ENCODE results near the gene CAMTA1. TPM values are rescaled to one million over a fixed set of nuclear protein-coding genes. Genes with fewer than 3 reads are reported as not detected.

CAMTA1 gene
- total RNA-seq, 2 donors from 2014 or later, result 100 to 102 TPM

DNA sequence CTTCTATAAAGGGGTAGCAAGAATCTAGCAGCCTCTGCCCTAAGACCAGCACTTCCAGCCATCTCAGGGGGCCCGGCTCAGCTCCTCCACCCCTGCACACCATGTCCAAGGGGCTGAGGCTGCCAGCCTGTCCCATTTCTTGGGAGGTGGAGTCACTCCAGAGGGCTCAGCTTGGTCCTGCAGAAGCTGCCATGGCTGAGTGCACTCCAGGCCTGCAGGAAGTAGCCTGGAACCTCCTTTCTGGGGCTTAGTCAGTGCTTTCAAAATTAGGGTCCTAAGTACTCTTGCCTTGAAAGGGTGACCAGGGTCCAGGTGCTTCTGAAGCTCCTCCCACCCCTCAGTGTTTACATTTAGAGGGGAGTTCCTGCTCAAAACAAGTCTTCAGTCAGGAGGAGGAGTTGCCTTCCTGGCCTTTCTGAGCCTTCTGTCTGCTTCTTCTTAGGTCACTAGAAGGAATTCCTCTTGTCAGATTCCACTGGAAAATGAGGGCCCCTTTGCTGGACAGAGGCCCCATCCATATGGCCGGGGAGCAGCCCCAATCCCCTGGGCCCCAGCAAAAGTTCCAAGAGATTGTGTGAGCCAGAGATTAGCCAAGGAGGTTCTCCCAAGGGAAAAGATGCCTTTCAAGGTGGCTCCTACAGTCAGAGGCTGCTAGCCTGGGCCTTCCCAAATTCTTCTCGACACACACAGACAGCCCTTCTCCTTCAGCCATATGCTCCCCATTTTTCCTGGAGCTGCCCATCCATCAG, 857.7 kb downstream of the CAMTA1 start:
- no peak overlapping the region for H3K4me3 ChIP-seq
- no peak for DNase-seq (ENCODE audit: low spot score)
- no peak for TF ChIP-seq POLR2A (IDR thresholded peaks at IDR 0.05)
- no peak for TF ChIP-seq POLR2AphosphoS5 (IDR thresholded peaks at IDR 0.05)
- no peak for TF ChIP-seq CTCF (IDR thresholded peaks at IDR 0.05)
- no peaks in the 10 kb centered on the region for H3K4me1 ChIP-seq (replicated peaks)
- intact Hi-C loops (cut with DNase I), result loop anchor here (5.0 to 10.0 kb wide), 3 partner anchors 418 to 921 kb away; no protein-coding TSS in a partner anchor
- H3K27me3 ChIP-seq (replicated peaks; ENCODE audit: insufficient read depth), result no peaks in the 10 kb centered on the region
- WGBS, result 57% methylated on average over 3 of the region's 3 CpGs
- H3K36me3 ChIP-seq, result no peaks in the 10 kb centered on the region
- no peaks in the 10 kb centered on the region for H3K9me3 ChIP-seq
- H3K27ac ChIP-seq, result no peak overlapping the region

DNA sequence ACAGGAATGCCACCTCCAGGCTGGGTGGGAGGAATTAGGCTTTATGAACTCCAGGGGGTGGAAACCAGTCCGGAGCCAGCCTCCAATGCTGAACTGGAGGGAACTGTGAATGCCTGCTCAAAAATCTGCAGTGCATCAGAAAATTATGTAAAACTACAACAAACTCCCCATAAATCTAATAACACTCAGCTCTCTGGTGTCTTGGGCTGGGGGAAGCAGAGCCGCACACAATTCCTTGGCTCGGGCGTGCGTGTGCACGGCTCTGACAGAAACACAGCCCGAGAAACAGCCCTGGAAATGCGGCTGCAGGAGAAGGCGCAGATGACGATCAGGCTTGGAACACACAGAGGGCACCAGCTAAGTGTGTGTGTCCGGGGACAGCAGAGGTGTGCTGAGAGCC, 858.3 kb downstream of the CAMTA1 start:
- no peaks in the 10 kb centered on the region for H3K9me3 ChIP-seq
- intact Hi-C loops (cut with DNase I), result loop anchor here (5.0 to 10.0 kb wide), 3 partner anchors 419 to 921 kb away; no protein-coding TSS in a partner anchor
- H3K4me1 ChIP-seq (replicated peaks), result no peaks in the 10 kb centered on the region
- no peak overlapping the region for H3K4me3 ChIP-seq
- TF ChIP-seq POLR2A (IDR thresholded peaks at IDR 0.05) (no peak), POLR2AphosphoS5 (IDR thresholded peaks at IDR 0.05) (no peak), CTCF (IDR thresholded peaks at IDR 0.05) (no peak)
- H3K27ac ChIP-seq, result no peak overlapping the region
- H3K36me3 ChIP-seq, result no peaks in the 10 kb centered on the region
- no peak for DNase-seq (ENCODE audit: low spot score)
- 67% methylated on average over 11 of the region's 11 CpGs for WGBS
- H3K27me3 ChIP-seq (replicated peaks; ENCODE audit: insufficient read depth), result no peaks in the 10 kb centered on the region

DNA sequence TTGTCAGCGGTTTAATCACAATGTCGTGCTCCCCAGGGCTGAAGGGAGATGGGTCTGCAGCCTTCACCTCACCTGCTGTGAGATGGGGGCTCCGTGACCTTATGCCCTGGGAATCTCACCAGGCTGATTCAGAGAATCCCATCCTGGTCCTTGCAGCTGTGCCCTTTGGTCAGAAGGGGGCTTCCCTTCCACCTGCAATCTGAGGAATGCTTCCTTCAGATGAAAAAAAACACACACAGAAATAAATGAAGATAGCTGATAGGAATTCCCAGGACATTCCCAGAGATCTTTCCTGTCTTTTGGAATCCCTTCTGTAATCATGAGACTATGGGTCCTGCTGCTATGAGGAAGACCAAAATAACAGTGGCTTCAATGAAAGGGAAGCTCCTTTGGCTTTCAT, 858.8 kb downstream of the CAMTA1 start:
- TF ChIP-seq CTCF (IDR thresholded peaks at IDR 0.05), result no peak
- no peaks in the 10 kb centered on the region for H3K27me3 ChIP-seq (replicated peaks; ENCODE audit: insufficient read depth)
- H3K9me3 ChIP-seq, result no peaks in the 10 kb centered on the region
- WGBS, result 81% methylated on average over 3 of the region's 3 CpGs
- H3K27ac ChIP-seq, result no peak overlapping the region
- DNase-seq (ENCODE audit: low spot score), result no peak
- H3K4me1 ChIP-seq (replicated peaks), result no peaks in the 10 kb centered on the region
- intact Hi-C loops (cut with DNase I), result loop anchor here (5.0 to 10.0 kb wide), 3 partner anchors 419 to 922 kb away; no protein-coding TSS in a partner anchor
- H3K36me3 ChIP-seq, result no peaks in the 10 kb centered on the region
- no peak overlapping the region for H3K4me3 ChIP-seq

GRCh38 chr1:7644961-7645750, 859.9 kb downstream of the CAMTA1 start:
- intact Hi-C loops (cut with DNase I), result loop anchor here (5.0 to 10.0 kb wide), 4 partner anchors 420 to 923 kb away; no protein-coding TSS in a partner anchor
- Histone ChIP-seq H3K9me3 (no peaks in the 10 kb centered on the region), H3K27ac (no peak overlapping the region), H3K36me3 (no peaks in the 10 kb centered on the region), H3K27me3 (replicated peaks; ENCODE audit: insufficient read depth) (no peaks in the 10 kb centered on the region), H3K4me1 (replicated peaks) (no peaks in the 10 kb centered on the region), H3K4me3 (no peak overlapping the region)
- WGBS, result 66% methylated on average over 16 of the region's 16 CpGs
- TF ChIP-seq POLR2AphosphoS5 (IDR thresholded peaks at IDR 0.05) (no peak), CTCF (IDR thresholded peaks at IDR 0.05) (no peak)
- DNase-seq (ENCODE audit: low spot score), result no peak

Data from prostate gland (tissue), 2 donors.